Measurements from ENCODE around the gene GRK5. TPM values are rescaled to one million over a fixed set of nuclear protein-coding genes. Genes with fewer than 3 reads are reported as not detected.

GRK5 gene
- total RNA-seq, 1 experiment from 2014 or later, result 29.0 TPM

GRCh38 chr10:119501690-119502089 is 294.3 kb downstream of the GRK5 start:
- DNase-seq (ENCODE audit: low read depth, low spot score) (no peak), ATAC-seq (no peak)
- no TSS peak for BruUV-seq (replicated peaks)
- H3K36me3 ChIP-seq (ENCODE audit: control insufficient read depth, insufficient read depth, low read length), result no peaks in the 10 kb centered on the region
- H3K27ac ChIP-seq (ENCODE audit: low read length), result no peak overlapping the region
- no peak overlapping the region for H3K4me3 ChIP-seq (ENCODE audit: low read depth in 2 of 2, low read length in 2 of 2)
- TF ChIP-seq CTCF (IDR thresholded peaks at IDR 0.05) (no peak), TCF7L2 (IDR thresholded peaks at IDR 0.05; ENCODE audit: low read depth, low read length) (no peak), POLR2AphosphoS5 (IDR thresholded peaks at IDR 0.05; ENCODE audit: low read depth, low read length) (no peak), REST (IDR thresholded peaks at IDR 0.05; ENCODE audit: insufficient read depth in 1 of 2, low read depth in 2 of 2, low read length in 1 of 2) (no peak), SIN3A (IDR thresholded peaks at IDR 0.05; ENCODE audit: borderline replicate concordance, insufficient read depth, low read depth, low read length) (no peak)
- no peaks in the 10 kb centered on the region for H3K9me3 ChIP-seq (ENCODE audit: control insufficient read depth, insufficient read depth, low read depth, low read length)
- CTCF ChIA-PET, result no interaction called here
- POLR2A ChIA-PET, result no interaction called here
- intact Hi-C loops (cut with micrococcal nuclease; ENCODE audit: unreplicated experiment) (no loop called here), in situ Hi-C loops (cut with HindIII; ENCODE audit: low pct_unique_long_range_greater_than_20kb, low sequenced_read_pairs) (no loop called here)
- H3K27me3 ChIP-seq (ENCODE audit: control insufficient read depth, insufficient read depth, low read length), result no peaks in the 10 kb centered on the region
- no peaks in the 10 kb centered on the region for H3K4me1 ChIP-seq (ENCODE audit: control insufficient read depth, insufficient read depth, low read length)

- ATAC-seq, result no peak
- Histone ChIP-seq H3K27me3 (ENCODE audit: control insufficient read depth, insufficient read depth, low read length) (no peaks in the 10 kb centered on the region), H3K27ac (ENCODE audit: low read length) (no peak overlapping the region), H3K4me1 (ENCODE audit: control insufficient read depth, insufficient read depth, low read length) (no peaks in the 10 kb centered on the region), H3K9me3 (ENCODE audit: control insufficient read depth, insufficient read depth, low read depth, low read length) (no peaks in the 10 kb centered on the region), H3K36me3 (ENCODE audit: control insufficient read depth, insufficient read depth, low read length) (no peaks in the 10 kb centered on the region), H3K4me3 (ENCODE audit: low read depth in 2 of 2, low read length in 2 of 2) (no peak overlapping the region)
- ChIA-PET CTCF (no interaction called here), POLR2A (no interaction called here)
- BruUV-seq (replicated peaks), result no TSS peak
- in situ Hi-C loops (cut with HindIII; ENCODE audit: low pct_unique_long_range_greater_than_20kb, low sequenced_read_pairs), result no loop called here
- DNase-seq (ENCODE audit: low read depth, low spot score), result no peak
- intact Hi-C loops (cut with micrococcal nuclease; ENCODE audit: unreplicated experiment), result no loop called here
- no peak for TF ChIP-seq SIN3A (IDR thresholded peaks at IDR 0.05; ENCODE audit: borderline replicate concordance, insufficient read depth, low read depth, low read length)
- TF ChIP-seq TCF7L2 (IDR thresholded peaks at IDR 0.05; ENCODE audit: low read depth, low read length), result no peak
- no peak for TF ChIP-seq REST (IDR thresholded peaks at IDR 0.05; ENCODE audit: insufficient read depth in 1 of 2, low read depth in 2 of 2, low read length in 1 of 2)
- TF ChIP-seq CTCF (IDR thresholded peaks at IDR 0.05), result no peak
Measured at GRCh38 chr10:119502209-119502608, 294.8 kb downstream of the GRK5 start.

Measured in Panc1 (cell line).